K562 (cell line): ENCODE data around the gene LUC7L. TPM values are rescaled to one million over a fixed set of nuclear protein-coding genes. Genes with fewer than 3 reads are reported as not detected.

Experiments used
- ATAC-seq: fragments of 200-7000 bp; cut with Tn5 transposase; 3 replicates; pipeline ENCODE4 v1.9.1; 2020; ENCODE audit warnings: moderate library complexity
- BruUV-seq: library from RNA; stranded (reverse); fragments of 400-500 nt; replicated peaks from 2 replicates; lab custom pipeline; 2021; lab: Mats Ljungman, UMichigan
- CTCF ChIA-PET: fragments of 300-600 bp; formaldehyde crosslinking; extraction: SDS; loops from one replicate; lab custom pipeline; 2021; ENCODE audit warnings: low intra/inter-chr PET ratio; lab: Yijun Ruan, JAX
- POLR2A ChIA-PET: fragments of 300-600, 350-650 bp; sonication (Branson Sonifier 250); formaldehyde crosslinking; extraction: SDS; loops from one replicate; lab custom pipeline; 2021; ENCODE audit warnings: antibody characterized with exemption, inconsistent platforms; lab: Yijun Ruan, JAX
- DNase-seq, 4 experiments: peaks; one replicate each; pipeline versions ENCODE4 v3.0.0 to v3.0.0-alpha.2; 2011 to 2018; ENCODE audit warnings: low spot score in 3 of 4, mixed read lengths in 3 of 4; ENCODE audit errors: extremely low read depth in 1 of 4
- FAIRE-seq: peaks from 2 replicates; lab custom pipeline; 2011; peaks lifted over from hg19 to GRCh38; lab: Jason Lieb, UNC
- H2AFZ ChIP-seq: 2 replicates; pipeline ENCODE4 v1.6.0; 2011; ENCODE audit warnings: low read depth, low read length, control low read depth, inconsistent platforms
- H3K27ac ChIP-seq: fragments of 200-600 bp; 3 replicates; pipeline ENCODE4 v1.8.0; 2011; ENCODE audit warnings: low read depth, mild to moderate bottlenecking, control low read depth, inconsistent platforms, low read length, moderate library complexity, mixed read lengths; ENCODE audit errors: extremely low read depth
- H3K27me3 ChIP-seq, 2 experiments: fragments of 300-600 bp in 1 of 2; 2 replicates in 1 of 2; 3 replicates in 1 of 2; pipeline versions ENCODE4 v1.6.0 to v1.8.0; 2011; ENCODE audit warnings: inconsistent platforms in 2 of 2, low read length in 2 of 2, mild to moderate bottlenecking in 1 of 2, mixed read lengths in 1 of 2, moderate library complexity in 1 of 2; ENCODE audit not compliant: control insufficient read depth in 2 of 2, insufficient read depth in 2 of 2
- H3K36me3 ChIP-seq: fragments of 300-600 bp; 3 replicates; pipeline ENCODE4 v1.8.0; 2011; ENCODE audit warnings: mild to moderate bottlenecking, low read length, inconsistent platforms; ENCODE audit not compliant: control insufficient read depth, insufficient read depth
- H3K4me1 ChIP-seq, 2 experiments: fragments of 200-600 bp in 1 of 2; replicated peaks in 1 of 2; 2 replicates in 1 of 2; 3 replicates in 1 of 2; pipeline versions ENCODE4 v1.5.1 to v1.8.0; 2011; ENCODE audit warnings: inconsistent platforms in 2 of 2, low read length in 2 of 2, mild to moderate bottlenecking in 1 of 2, mixed read lengths in 1 of 2, moderate library complexity in 1 of 2; ENCODE audit not compliant: control insufficient read depth in 2 of 2, insufficient read depth in 2 of 2
- H3K4me2 ChIP-seq: 2 replicates; pipeline ENCODE4 v1.6.1; 2011; ENCODE audit warnings: low read length, control low read depth, inconsistent platforms, mixed read lengths; ENCODE audit not compliant: insufficient read depth
- H3K4me3 ChIP-seq: fragments of 200-600 bp; sonication (generic), shearing (Covaris generic); 2 replicates; pipeline ENCODE4 v1.5.1; 2016; ENCODE audit warnings: control low read depth, inconsistent platforms
- H3K79me2 ChIP-seq: fragments of 200-600 bp; 3 replicates; pipeline ENCODE4 v1.8.0; 2011; ENCODE audit warnings: low read length, inconsistent platforms; ENCODE audit not compliant: control insufficient read depth, insufficient read depth
- H3K9ac ChIP-seq, 2 experiments: 2 replicates each; pipeline versions ENCODE4 v1.6.0 to v1.6.1; 2011; ENCODE audit warnings: low read depth in 2 of 2, low read length in 2 of 2, control low read depth in 1 of 2, inconsistent platforms in 1 of 2, mild to moderate bottlenecking in 1 of 2, mixed read lengths in 1 of 2; ENCODE audit not compliant: insufficient read depth in 1 of 2
- H3K9me1 ChIP-seq: one replicate; pipeline ENCODE4 v1.6.0; 2011; ENCODE audit warnings: inconsistent platforms, mild to moderate bottlenecking, low read length, moderate library complexity; ENCODE audit not compliant: control insufficient read depth, insufficient read depth
- H3K9me3 ChIP-seq: replicated peaks from 2 replicates; pipeline ENCODE4 v1.5.1; 2011; ENCODE audit warnings: low read depth, low read length, inconsistent platforms; ENCODE audit not compliant: control insufficient read depth, insufficient read depth
- H4K20me1 ChIP-seq: replicated peaks from 2 replicates; pipeline ENCODE4 v1.6.1; 2011; ENCODE audit warnings: low read length, inconsistent platforms, mixed read lengths; ENCODE audit not compliant: control insufficient read depth, insufficient read depth
- AFF4 ChIP-seq: sonication (generic); formaldehyde crosslinking; IDR thresholded peaks from 2 replicates; pipeline ENCODE4 v1.8.0; 2023; ENCODE audit warnings: mild to moderate bottlenecking, missing genetic modification reagents
- BDP1 ChIP-seq: IDR thresholded peaks from 3 replicates; pipeline ENCODE4 v1.6.1; 2011; ENCODE audit not compliant: insufficient read length, insufficient read depth
- CEBPB ChIP-seq: fragments of 450-650 bp; IDR thresholded peaks from 2 replicates; pipeline ENCODE4 v1.6.1; 2016; ENCODE audit warnings: missing genetic modification characterization, missing compliant biosample characterization
- FOXP4 ChIP-seq: sonication (generic); formaldehyde crosslinking; IDR thresholded peaks from 2 replicates; pipeline ENCODE4 v1.8.0; 2022; ENCODE audit warnings: mild to moderate bottlenecking, missing genetic modification reagents, borderline replicate concordance
- HDAC1 ChIP-seq, 2 experiments: fragments of 450-650 bp; IDR thresholded peaks; 2 replicates each; pipeline ENCODE4 v1.6.1; 2016 to 2017; ENCODE audit warnings: inconsistent platforms in 1 of 2, mild to moderate bottlenecking in 1 of 2, moderate library complexity in 1 of 2
- HDAC2 ChIP-seq: fragments of 450-650 bp; IDR thresholded peaks from 2 replicates; pipeline ENCODE4 v1.6.1; 2016; ENCODE audit warnings: mild to moderate bottlenecking
- HSF4 ChIP-seq: fragments of 250-450 bp; sonication (Bioruptor Pico); IDR thresholded peaks from 2 replicates; pipeline ENCODE4 v2.1.2; 2022; ENCODE audit warnings: mild to moderate bottlenecking, moderate library complexity, borderline replicate concordance
- MED1 ChIP-seq: sonication (generic); formaldehyde crosslinking; IDR thresholded peaks from 2 replicates; pipeline ENCODE4 v1.8.1; 2023; ENCODE audit warnings: missing genetic modification reagents, borderline replicate concordance
- RBM17 ChIP-seq: fragments of 200-400 bp; formaldehyde crosslinking; IDR thresholded peaks from 2 replicates; pipeline ENCODE4 v1.6.1; 2017; ENCODE audit warnings: low read depth, mild to moderate bottlenecking, low read length, borderline replicate concordance
- SMARCE1 ChIP-seq: fragments of 450-650 bp; IDR thresholded peaks from 2 replicates; pipeline ENCODE4 v1.7.1; 2016; ENCODE audit warnings: mild to moderate bottlenecking
- TGIF2 ChIP-seq: sonication (generic); formaldehyde crosslinking; IDR thresholded peaks from 2 replicates; pipeline ENCODE4 v1.8.1; 2022; ENCODE audit warnings: mild to moderate bottlenecking, missing genetic modification reagents, moderate library complexity
- ZEB2 ChIP-seq: fragments of 450-650 bp; IDR thresholded peaks from 2 replicates; pipeline ENCODE4 v1.6.1; 2016
- ZFP30 ChIP-seq: fragments of 250-450 bp; sonication (Bioruptor Pico); IDR thresholded peaks from 2 replicates; pipeline ENCODE4 v1.8.0; 2022; ENCODE audit warnings: moderate library complexity, mild to moderate bottlenecking, inconsistent platforms, borderline replicate concordance
- ZKSCAN3 ChIP-seq: fragments of 250-450 bp; sonication (Bioruptor Pico); IDR thresholded peaks from 2 replicates; pipeline ENCODE4 v1.4.0; 2020
- ZNF408 ChIP-seq: fragments of 250-450 bp; sonication (Bioruptor Pico); IDR thresholded peaks from 2 replicates; pipeline ENCODE4 v1.4.0; 2020; ENCODE audit warnings: low read depth, mild to moderate bottlenecking, moderate library complexity
- ZNF431 ChIP-seq: sonication (generic); formaldehyde crosslinking; IDR thresholded peaks from 2 replicates; pipeline ENCODE4 v1.8.0; 2022; ENCODE audit warnings: mild to moderate bottlenecking, missing genetic modification reagents
- ZNF696 ChIP-seq: fragments of 250-450 bp; sonication (Bioruptor Pico); conservative IDR thresholded peaks from 2 replicates; pipeline ENCODE4 v1.4.0; 2020; ENCODE audit warnings: mild to moderate bottlenecking, moderate library complexity
- ZNF830 ChIP-seq: fragments of 250-450 bp; sonication (Bioruptor Pico); IDR thresholded peaks from 2 replicates; pipeline ENCODE4 v1.5.0; 2021; ENCODE audit warnings: mild to moderate bottlenecking
- WGBS: fragments of 100-300 bp; shearing (Covaris generic); methylation state at CpG from one replicate; pipeline ENCODE4 v1.1.6; 2016; ENCODE audit warnings: low coverage, mixed read lengths; ENCODE audit not compliant: insufficient coverage; ENCODE audit errors: missing lambda C conversion rate; 5-methylcytosine and 5-hydroxymethylcytosine counted together
- in situ Hi-C: fragments of 300-500 bp; cut with MboI; formaldehyde crosslinking; loops from 4 replicates; pipeline ENCODE4 v1.15.0; 2018; ENCODE audit warnings: inconsistent platforms, mixed read lengths
- intact Hi-C: fragments of 100-400 bp; cut with micrococcal nuclease; formaldehyde crosslinking; loops from 2 replicates; pipeline ENCODE4 v1.14.2; 2022
- polyA plus RNA-seq, 8 experiments: library from polyadenylated mRNA; depleted of rRNA in 4 of 8; stranded (reverse) in 5 of 8; unstranded in 3 of 8; fragments of >200 nt; fragmentation: Nextera tagmentation in 2 of 8; fragmentation: Illumina TruSeq in 1 of 8; extraction: Ambion mirVana in 2 of 8; extraction: Trizol in 1 of 8; gene quantifications; 2 replicates each; pipeline versions ENCODE4 v1.2.1 to v1.2.3, GENCODE V29; 2011 to 2014; ENCODE audit warnings: inconsistent platforms in 1 of 8, missing spikeins in 1 of 8
- total RNA-seq, 7 experiments: library from RNA; depleted of rRNA in 6 of 7; stranded (reverse); fragments of >200 nt in 6 of 7; fragmentation: Illumina TruSeq in 2 of 7; extraction: Trizol in 2 of 7; gene quantifications; 2 replicates each; pipeline versions ENCODE4 v1.2.1 to v1.2.3, GENCODE V29; 2011 to 2021; ENCODE audit warnings: low replicate concordance in 1 of 7

LUC7L gene
- total and polyA plus RNA-seq, 9 of the 15 experiments (the other 6 are each of a cell fraction or from before 2014, with no cell fraction given): 1.7 to 93.3 (median 59.5) TPM

GRCh38 chr16:170088-170507 is 59.2 kb downstream of the LUC7L start (continued):
- TF ChIP-seq AFF4 (CRISPR knock-in tag): 0 out of 2 replicates have a peak, but pooled peaks have one; percentile 53
- TF ChIP-seq MED1 (CRISPR knock-in tag): 0 out of 2 replicates have a peak, but pooled peaks have one; percentile 50
- peak in 1 of 2 experiments; percentile 63; a peak in 1 of 4 replicates for TF ChIP-seq HDAC1 (IDR thresholded peaks at IDR 0.05)

- peak overlapping the region; percentile 35; the same call in 1 of the 2 replicates for H3K4me2 ChIP-seq
- H3K79me2 ChIP-seq: peaks cover 4% of the 10 kb centered on the region; the same call in 1 of the 3 replicates
- in situ Hi-C loops: no loop called here
- no peak overlapping the region for H2AFZ ChIP-seq
- H3K9me1 ChIP-seq: no peaks in the 10 kb centered on the region
- H3K27ac ChIP-seq: no peak overlapping the region
- DNase-seq: no peak
- H3K9ac ChIP-seq: peak overlapping the region in 1 of 2 experiments; percentile 23; a peak in 2 of 4 replicates
- no peak overlapping the region for H3K4me3 ChIP-seq
- no peak for ATAC-seq
- H3K9me3 ChIP-seq: no peaks in the 10 kb centered on the region
- 58% methylated on average over 3 of the region's 3 CpGs for WGBS
- H3K36me3 ChIP-seq: no peaks in the 10 kb centered on the region
- H4K20me1 ChIP-seq: no peaks in the 10 kb centered on the region
- FAIRE-seq: no peak
- peaks cover 10 to 61% of the 10 kb centered on the region in 2 experiments; a peak in 4 of 5 replicates for H3K4me1 ChIP-seq
- BruUV-seq: no TSS peak
- ChIA-PET CTCF (no interaction called here), POLR2A (interaction anchor here (0.6 kb wide), 4 partner anchors 17 to 511 kb away, joined by 3 to 4 read pairs (median 3); partner anchors contain the start of gene STUB1)
- H3K27me3 ChIP-seq: no peaks in the 10 kb centered on the region
- intact Hi-C loops: no loop called here
- no peak for TF ChIP-seq HSF4 (CRISPR knock-in tag)
- no peak for TF ChIP-seq ZFP30 (CRISPR knock-in tag)
- no peak for TF ChIP-seq HDAC2
- TF ChIP-seq ZEB2: no peak
- TF ChIP-seq ZKSCAN3 (CRISPR knock-in tag): no peak
- TF ChIP-seq RBM17: no peak
- no peak for TF ChIP-seq ZNF696 (CRISPR knock-in tag)
- no peak for TF ChIP-seq CEBPB (tag)
- TF ChIP-seq SMARCE1: no peak
- TF ChIP-seq BDP1: no peak
- no peak for TF ChIP-seq ZNF830 (CRISPR knock-in tag)
- TF ChIP-seq TGIF2: no peak
- TF ChIP-seq FOXP4 (CRISPR knock-in tag): no peak
- TF ChIP-seq ZNF431 (CRISPR knock-in tag): no peak
- no peak for TF ChIP-seq ZNF408 (CRISPR knock-in tag)
These were observed 60.2 kb downstream of the LUC7L start for GRCh38 chr16:169014-169413.
